GM21529 (cell line): ENCODE measurements around the gene TRPM7.
"Not testable (repeated sequence)": the region's sequence is repeated elsewhere in the genome, so short reads cannot be mapped to it uniquely, and the experiment has no call there.

ENCODE experiments used
- ATAC-seq: cut with Tn5 transposase; IDR thresholded peaks from one replicate; pipeline ENCODE4 v1.9.1; 2021; ENCODE audit not compliant: unreplicated experiment

TRPM7 gene

DNA sequence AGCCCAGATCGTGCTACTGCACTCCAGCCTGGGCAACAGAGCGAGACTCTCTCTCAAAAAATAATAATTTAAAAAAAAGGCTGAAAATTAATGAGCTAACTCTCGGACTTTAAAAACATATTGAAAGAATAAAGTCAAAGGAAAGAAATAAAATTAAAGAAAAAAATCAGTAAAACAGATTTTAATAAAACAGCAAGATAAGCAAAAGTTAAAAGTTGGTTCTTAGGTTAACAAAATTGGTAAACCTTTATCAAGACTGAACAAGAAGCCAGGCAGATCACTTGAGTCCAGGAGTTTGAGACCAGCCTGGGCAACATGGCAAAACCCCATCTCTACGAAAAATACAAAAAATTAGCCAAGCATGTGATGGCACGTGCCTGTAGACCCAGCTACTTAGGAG is 20.7 kb downstream of the TRPM7 start:
- no peak for ATAC-seq

DNA sequence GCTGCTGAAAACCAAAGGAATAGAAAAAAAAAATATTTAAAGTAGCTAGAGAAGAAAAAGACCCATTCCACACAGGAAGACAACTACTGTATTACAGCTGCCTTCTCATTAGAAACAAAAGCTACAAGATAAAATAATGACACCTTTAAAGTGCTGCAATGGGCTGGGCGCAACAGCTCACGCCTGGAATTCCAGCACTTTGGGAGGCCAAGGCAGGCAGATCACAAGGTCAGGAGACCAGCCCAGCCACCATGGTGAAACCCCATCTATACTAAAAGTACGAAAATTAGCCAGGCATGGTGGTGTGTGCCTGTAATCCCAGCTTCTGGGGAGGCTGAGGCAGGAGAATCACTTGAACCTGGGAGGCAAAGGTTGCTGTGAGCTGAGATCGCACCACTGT is 31.0 kb downstream of the TRPM7 start:
- no peak for ATAC-seq

DNA sequence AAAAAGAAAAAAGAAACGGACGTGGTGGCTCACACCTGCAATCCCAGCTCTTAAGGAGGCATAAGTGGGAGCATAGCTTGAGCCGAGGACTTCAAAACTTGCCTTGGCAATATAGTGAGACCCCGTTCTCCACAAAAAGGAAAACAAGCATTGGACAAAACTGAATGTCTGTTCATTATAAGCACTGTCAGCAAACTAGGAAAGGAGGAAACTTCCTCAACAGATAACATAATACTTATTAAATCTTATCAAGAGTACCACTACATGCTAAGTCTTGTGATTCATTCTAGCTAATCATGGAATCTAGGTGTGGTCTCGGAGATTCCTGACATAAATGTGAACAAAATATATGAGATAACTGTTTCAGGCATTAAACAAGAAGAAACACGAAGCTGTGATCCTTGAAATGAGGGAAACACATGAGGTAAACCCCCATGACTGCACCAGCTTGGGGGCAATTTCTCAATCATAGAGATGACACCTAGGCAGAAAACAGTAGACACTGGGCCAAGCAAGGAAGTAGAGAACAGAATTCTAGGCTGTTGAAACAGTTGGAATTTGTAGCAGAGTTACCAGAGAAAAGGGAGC is 33.3 kb downstream of the TRPM7 start:
- ATAC-seq, result no peak

DNA sequence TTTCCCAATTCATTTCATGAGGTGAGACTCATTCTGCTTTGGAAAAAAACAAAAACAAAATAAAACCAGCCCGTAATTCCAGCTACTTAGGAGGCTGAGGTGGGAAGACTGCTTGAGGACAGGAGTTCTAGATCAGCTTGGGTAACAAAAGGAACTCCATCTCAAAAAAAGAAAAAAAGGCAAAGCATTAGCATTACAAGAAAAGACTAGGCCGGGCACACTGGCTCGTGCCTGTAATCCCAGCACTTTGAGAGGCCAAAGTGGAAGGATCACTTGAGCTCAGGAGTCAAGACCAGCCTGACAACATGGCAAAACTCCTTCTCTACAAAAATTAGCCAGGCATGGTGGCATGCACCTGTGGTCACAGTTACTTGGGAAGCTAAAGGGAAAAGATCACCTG is 33.9 kb downstream of the TRPM7 start:
- ATAC-seq, result no peak

DNA sequence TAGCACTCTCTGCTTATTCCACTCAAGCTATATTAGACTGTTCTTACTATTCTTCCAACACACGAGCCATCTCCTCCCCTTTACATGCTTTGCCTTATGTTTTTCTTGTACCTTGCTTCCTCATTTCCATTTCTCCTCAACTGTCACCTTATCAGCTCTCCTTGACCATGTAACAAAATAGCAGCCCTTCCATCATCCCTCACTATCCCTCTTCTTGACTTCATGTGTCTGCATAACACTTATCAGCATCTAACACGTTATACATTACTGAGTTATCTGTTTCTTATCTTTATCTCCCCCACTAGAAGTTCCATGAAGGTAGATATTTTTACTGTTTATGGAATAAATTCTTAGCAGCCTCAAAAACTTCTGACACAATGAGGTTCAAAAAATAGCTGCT is 45.3 kb downstream of the TRPM7 start:
- ATAC-seq, result no peak

DNA sequence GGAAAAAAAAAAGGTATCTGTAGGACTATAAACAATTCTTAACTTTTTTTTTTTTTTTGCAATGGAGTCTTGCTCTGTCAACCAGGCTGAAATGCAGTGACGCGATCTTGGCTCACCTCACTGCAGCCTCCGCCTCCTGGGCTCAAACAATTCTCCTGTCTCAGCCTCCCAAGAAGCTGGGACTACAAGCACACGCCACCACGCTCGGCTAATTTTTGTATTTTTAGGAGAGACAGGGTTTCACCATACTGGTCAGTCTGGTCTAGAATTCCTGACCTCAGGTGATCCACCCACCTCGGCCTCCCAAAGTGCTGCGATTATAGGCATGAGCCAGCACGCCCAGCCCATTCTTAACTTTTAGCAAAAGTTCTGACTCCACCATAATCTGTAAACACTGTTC is 50.5 kb downstream of the TRPM7 start:
- ATAC-seq, result no peak

DNA sequence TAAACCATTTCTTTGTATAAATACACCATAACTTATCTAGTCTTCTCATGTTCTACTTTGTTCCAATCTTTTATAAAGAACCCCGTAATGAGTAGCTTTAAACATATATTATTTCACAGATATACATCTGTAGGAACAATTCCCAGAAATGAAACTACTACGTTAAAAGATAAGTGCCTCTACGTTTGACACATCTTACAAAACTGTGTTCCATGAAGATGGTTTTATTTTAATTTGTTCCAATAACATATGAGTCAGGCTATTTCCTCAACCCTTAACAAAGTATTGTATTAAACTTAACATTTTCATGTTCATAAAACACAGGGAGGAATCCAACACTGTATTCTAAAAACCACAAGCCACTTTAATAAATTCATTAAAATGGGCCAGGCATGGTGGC is 52.9 kb downstream of the TRPM7 start:
- no peak for ATAC-seq

DNA sequence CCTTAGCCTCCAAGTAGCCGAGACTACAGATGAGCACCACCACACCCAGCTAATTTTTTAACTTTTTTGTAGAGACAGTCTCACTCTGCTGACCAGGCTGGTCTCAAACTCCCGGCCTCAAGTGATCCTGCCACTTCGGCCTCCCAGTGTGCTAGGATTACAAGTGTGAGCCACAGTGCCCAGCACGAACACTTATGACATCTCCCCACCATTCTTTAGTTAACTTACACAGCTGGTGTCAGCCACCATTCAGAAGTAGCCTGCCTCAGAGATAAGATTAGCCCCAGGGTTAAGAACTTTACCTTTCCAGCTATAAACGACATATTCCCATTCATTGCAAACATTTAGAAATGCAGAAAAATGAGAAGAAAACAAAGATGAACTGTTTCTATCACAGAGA is 58.2 kb downstream of the TRPM7 start:
- ATAC-seq, result no peak

DNA sequence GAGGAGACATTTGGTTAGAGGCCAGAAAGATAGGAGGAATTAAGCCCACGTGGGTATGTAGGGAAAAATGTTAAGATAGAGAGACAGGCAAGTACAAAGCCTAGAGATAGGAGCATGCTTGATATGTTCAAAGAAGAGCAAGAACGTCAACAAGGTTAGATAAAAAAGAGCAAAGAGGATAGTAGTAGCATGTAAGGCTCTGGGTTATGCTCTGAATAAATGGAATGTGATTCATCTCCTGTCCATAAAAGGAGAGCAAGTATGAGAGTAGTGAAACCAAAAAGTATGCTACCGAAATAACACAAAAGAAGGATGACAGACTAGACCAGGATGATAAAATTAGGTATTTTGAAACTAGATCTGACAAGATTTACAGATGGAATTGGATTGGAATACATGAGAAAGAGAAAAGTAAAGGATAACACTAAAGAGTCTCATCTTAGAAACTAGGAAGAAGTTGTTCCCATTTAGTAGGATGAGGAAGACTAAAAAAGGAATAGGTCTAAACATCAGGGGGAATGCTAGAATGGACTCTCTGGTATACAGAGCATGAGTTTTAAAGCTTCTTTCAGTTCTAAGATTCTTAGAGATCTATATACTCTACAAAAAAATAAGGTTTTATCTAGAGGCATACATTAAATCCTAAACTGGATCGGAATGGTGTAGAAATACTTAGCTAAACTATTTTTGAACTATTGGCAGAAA is 59.1 kb downstream of the TRPM7 start:
- ATAC-seq, result no peak

DNA sequence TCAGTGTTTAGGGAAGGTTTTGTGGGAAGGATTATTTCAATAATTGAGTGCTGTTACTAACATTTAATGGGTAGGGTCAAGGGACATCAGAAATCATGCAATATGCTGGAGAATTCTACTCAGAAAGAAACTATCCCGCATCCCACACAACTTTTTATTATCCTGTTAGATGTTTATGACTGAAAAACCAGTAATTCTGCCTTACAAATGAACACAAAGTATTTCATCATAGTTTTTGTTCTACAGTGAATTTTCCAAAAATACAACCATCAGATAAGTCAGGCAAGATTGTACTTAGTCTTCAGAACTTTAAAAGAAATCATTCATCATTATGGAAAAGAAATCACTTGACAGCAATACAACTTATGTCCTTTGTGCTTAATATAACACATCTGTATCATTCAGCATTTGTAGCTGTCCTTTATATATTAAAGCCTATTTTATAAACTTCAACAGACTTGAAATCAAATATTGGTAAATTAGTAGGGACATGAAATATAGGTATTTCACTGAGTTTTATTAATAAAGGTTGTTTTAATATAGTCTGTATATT is 61.9 kb downstream of the TRPM7 start:
- ATAC-seq, result no peak

DNA sequence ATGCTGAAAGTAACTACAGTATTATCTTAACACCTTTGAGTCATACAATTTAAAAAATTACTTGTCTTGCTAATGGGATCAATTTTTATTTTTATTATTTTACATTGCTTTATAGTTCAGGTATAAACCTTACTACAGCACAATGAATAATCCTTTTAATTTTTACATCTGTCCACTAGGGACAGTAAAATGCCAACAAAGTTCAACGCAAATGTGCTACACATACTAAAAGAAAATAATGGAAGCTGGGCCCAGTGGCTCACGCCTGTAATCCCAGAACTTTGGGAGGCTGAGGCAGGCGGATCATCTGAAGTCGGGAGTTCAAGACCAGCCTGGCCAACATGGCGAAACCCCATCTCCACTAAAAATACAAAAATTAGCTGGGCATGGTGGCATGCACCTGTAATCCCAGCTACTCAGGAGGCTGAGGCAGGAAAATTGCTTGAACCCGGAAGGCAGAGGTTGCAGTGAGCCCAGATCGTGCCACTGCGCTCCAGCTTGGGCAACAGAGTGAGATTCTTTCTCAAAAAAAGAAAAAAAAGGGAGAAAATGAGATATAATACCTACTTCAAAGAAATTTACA is 64.1 kb downstream of the TRPM7 start:
- not testable (repeated sequence) for ATAC-seq

DNA sequence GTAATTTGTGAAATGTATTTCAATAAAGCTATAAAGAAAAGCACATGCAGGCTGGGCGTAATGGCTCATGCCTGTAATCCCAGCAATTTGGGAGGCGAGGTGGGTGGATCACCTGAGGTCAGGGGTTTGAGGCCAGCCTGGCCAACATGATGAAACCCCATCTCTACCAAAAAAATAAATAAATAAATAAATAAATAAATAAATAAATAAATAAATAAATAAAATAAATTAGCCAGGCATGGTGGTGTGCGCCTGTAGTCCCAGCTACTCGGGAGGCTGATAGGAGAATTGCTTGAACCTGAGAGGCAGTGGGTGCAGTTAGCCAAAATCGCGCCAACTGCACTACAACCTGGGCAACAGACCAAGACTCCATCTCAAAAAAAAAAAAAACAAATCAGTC is 69.6 kb downstream of the TRPM7 start:
- not testable (repeated sequence) for ATAC-seq

DNA sequence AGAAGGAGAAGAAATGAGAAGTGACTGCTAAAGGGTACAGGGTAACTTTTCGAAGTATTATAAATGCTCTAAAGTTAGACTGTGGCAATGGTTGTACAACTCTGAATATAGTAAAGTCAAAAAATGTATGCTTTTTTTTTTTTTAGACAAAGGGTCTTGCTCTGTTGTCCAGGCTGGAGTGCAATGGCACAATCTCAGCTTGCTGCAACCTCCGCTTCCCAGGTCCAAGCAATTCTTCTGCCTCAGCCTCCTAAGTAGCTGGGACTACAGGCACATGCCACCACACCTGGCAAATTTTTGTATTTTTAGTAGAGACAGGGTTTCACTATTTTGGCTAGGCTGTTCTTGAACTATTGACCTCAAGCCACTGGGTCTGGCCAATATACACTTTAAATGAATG is 70.0 kb downstream of the TRPM7 start:
- ATAC-seq, result not testable (repeated sequence)

DNA sequence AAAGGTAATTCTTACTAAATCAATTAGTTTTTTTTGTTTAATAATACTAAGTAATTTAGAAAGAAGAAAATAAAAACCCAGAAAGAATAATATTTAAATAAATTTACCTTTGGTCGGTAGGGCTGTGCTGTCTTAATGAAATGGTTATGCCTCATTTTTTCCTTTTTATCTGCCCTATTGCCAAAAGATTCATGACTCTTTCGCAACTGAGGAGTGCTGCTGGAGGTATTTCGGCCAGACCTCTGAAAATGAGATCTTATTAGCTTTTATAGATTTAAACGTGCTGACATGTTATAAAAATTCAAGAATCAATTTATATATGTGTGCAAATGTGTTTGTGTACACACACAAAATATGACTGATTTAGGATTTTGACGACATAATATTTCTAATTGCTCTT is 73.0 kb downstream of the TRPM7 start:
- ATAC-seq, result no peak

DNA sequence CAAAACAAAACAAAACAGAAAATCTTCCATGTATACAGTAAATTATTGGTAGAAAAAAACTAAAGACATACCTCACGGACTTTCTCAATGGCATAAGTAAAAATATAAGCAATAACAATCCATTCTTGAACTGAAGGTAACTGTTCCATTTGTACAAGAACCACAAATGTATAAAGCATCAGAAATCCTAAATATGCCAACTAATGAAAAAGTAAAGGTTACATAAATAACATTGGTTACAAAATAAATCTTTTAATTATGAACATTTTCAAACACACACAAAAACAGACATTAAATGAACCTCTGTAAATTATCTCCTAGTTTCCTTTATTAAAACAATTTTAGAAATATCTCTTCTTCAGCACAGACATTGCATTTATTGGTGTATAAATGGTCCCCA is 79.5 kb downstream of the TRPM7 start:
- ATAC-seq, result no peak

DNA sequence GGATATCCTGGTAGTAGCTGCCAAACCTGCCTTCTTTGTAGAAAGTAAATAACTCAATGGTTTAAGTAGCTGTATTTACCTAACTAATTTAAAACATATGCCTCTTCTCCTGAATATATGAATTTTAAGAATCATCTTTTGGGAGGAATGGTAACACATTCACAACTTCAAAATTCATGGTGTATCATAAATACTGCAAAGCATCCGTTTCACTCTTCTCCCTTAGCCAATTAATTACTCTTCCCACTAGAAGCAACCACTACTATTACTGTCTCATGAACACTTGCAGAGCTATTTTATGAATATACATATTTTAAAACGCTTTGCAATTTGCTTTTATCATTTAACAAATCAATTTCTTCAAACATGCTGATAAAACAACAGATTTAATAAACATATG is 81.1 kb downstream of the TRPM7 start:
- ATAC-seq, result no peak

DNA sequence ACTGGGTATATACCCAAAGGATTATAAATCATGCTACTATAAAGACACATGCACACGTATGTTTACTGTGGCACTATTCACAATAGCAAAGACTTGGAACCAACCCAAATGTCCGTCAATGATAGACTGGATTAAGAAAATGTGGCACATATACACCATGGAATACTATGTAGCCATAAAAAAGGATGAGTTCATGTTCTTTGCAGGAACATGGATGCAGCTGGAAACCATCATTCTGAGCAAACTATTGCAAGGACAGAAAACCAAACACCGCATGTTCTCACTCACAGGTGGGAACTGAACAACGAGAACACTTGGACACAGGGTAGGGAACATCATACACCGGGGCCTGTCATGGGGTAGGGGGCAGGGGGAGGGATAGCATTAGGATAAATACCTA is 84.6 kb downstream of the TRPM7 start:
- ATAC-seq, result not testable (repeated sequence)

DNA sequence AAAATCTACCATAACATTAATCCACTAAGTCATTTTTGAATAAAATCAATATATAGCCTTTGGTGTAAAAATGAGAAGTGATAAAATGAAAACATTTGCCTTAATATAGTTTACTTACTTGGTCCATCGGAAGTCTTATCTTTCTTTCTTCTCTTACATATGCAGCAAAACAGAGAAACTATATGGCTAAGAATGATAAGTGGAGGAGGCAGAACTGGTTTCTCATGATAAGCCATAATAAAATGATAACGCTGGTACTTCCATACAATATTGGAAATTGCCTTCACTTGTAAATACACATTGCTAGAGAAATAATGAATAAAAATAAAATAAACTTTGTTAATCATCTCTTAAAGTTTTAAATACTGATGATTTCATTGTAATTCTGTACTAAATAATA is 92.3 kb downstream of the TRPM7 start:
- no peak for ATAC-seq

DNA sequence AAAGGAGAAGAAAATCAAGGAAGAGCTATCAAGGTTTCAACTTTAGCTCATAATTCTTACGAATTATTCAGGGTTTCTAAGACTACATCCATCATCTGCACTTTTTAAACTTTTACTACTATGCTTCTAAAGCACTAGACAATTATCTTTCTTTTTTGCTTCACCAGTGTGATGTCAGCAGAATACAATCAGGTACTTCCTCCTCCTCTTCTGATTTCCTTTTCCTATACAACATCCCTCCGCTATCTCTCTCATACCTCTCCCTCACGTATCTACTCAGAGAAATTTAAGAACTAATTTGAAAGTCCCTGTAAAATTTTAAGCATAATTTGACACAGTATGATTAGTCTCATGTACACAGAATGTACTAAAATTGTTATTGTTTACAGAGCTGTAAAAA is 92.8 kb downstream of the TRPM7 start:
- ATAC-seq, result no peak

DNA sequence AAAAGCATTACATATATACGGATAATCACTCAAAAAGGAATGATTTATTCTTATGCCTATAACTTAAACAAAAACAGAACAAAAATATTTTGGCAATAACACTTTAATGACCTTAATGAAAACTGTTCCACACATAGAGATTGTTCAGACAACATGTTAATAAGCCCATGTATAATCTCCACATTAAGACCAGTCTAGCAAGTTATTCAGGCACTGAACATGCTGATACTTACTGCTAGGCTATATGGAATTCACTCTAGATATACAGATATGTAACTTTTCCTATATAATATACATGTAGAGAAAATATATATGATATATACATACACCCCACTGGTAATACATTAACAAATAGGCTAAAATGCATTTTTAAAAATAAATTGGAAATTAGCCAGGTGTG is 96.3 kb downstream of the TRPM7 start:
- ATAC-seq, result no peak

DNA sequence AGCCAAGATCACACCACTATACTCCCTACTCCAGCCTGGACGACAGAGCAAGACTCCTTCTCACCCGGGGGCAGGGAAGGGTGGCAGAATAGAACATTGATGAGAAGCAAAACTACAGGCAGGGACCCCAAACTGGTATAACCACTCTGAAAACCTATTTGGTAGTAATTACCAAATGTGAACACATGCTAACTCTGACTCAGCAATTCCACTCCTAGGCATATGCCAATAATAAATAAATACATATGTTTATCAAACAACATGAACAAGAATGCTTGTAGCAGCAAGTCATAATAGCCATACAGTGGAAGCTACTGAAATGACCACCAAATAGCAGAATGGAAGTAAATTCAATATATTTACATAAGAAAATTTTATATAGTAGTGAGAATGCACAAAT is 109.1 kb downstream of the TRPM7 start:
- ATAC-seq, result no peak

DNA sequence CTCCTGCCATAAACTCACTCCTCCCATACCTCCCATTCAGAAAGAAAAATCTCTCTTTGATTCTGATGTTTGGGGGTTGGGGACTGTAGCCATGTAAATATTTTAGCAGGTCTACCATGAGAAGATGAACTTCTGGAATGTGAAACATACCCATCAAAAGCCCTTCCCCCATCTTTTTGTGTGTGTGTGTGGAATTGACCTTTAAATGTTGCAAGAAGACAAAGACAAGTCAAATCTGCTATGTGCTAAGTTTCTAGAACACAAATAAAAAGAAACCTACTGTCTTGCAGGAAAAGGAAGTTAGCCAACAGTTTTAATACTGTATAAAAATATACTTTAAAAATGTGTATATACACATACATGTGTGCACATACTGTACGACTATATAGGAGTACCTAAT is 110.4 kb downstream of the TRPM7 start:
- no peak for ATAC-seq
